ENCODE measurements around the gene BLCAP.
"Not testable (repeated sequence)": the region's sequence is repeated elsewhere in the genome, so short reads cannot be mapped to it uniquely, and the experiment has no call there.

The BLCAP gene

GRCh38 chr20:37516811-37517750, 10.6 kb downstream of the BLCAP start:
- no peak for DNase-seq (ENCODE audit: low spot score)

- no peak for DNase-seq (ENCODE audit: low spot score)
Observed at GRCh38 chr20:37515876-37516275, 11.8 kb downstream of the BLCAP start.

GRCh38 chr20:37513779-37514359, 13.8 kb downstream of the BLCAP start:
- DNase-seq (ENCODE audit: low spot score), result no peak

GRCh38 chr20:37511610-37512275, 15.9 kb downstream of the BLCAP start:
- DNase-seq (ENCODE audit: low spot score), result no peak

- no peak for DNase-seq (ENCODE audit: low spot score)
Observed at GRCh38 chr20:37510226-37510625, 17.4 kb downstream of the BLCAP start.

GRCh38 chr20:37506152-37506725, 21.4 kb downstream of the BLCAP start:
- no peak for DNase-seq (ENCODE audit: low spot score)

GRCh38 chr20:37505263-37506151, 22.2 kb downstream of the BLCAP start:
- no peak for DNase-seq (ENCODE audit: low spot score)

GRCh38 chr20:37504404-37505096, 23.1 kb downstream of the BLCAP start:
- no peak for DNase-seq (ENCODE audit: low spot score)

GRCh38 chr20:37503256-37503927, 24.3 kb downstream of the BLCAP start:
- no peak for DNase-seq (ENCODE audit: low spot score)

- no peak for DNase-seq (ENCODE audit: low spot score)
Observed at GRCh38 chr20:37502654-37503053, 25.0 kb downstream of the BLCAP start.

GRCh38 chr20:37501940-37502339, 25.7 kb downstream of the BLCAP start:
- DNase-seq (ENCODE audit: low spot score), result no peak

- DNase-seq (ENCODE audit: low spot score), result no peak
Observed at GRCh38 chr20:37500311-37500710, 27.4 kb downstream of the BLCAP start.

GRCh38 chr20:37498066-37498665, 29.5 kb downstream of the BLCAP start:
- DNase-seq (ENCODE audit: low spot score), result no peak

GRCh38 chr20:37494796-37495195, 32.9 kb downstream of the BLCAP start:
- no peak for DNase-seq (ENCODE audit: low spot score)

GRCh38 chr20:37494301-37494700, 33.4 kb downstream of the BLCAP start:
- DNase-seq (ENCODE audit: low spot score), result no peak

GRCh38 chr20:37492945-37493344, 34.7 kb downstream of the BLCAP start:
- no peak for DNase-seq (ENCODE audit: low spot score)

GRCh38 chr20:37492096-37492625, 35.5 kb downstream of the BLCAP start:
- no peak for DNase-seq (ENCODE audit: low spot score)

GRCh38 chr20:37490663-37491350, 36.9 kb downstream of the BLCAP start:
- no peak for DNase-seq (ENCODE audit: low spot score)

GRCh38 chr20:37486209-37486608, 41.5 kb downstream of the BLCAP start:
- DNase-seq (ENCODE audit: low spot score), result not testable (repeated sequence)
